H9 (cell line): ENCODE data around the gene PNKD. TPM values are rescaled to one million over a fixed set of nuclear protein-coding genes. Genes with fewer than 3 reads are reported as not detected.

Experiments
- DNase-seq: peaks from one replicate; pipeline ENCODE4 v3.0.0-alpha.2; 2017
- H2AFZ ChIP-seq: one replicate; pipeline ENCODE4 v1.6.1; 2013; ENCODE audit warnings: mild to moderate bottlenecking, low read length, control low read depth, moderate library complexity
- H2AK5ac ChIP-seq: 2 replicates; pipeline ENCODE4 v1.6.1; 2013; ENCODE audit warnings: low read length, control low read depth, mixed read lengths; ENCODE audit not compliant: insufficient read length
- H2BK120ac ChIP-seq: one replicate; pipeline ENCODE4 v1.6.1; 2013; ENCODE audit warnings: low read depth, mild to moderate bottlenecking, low read length, control low read depth, inconsistent platforms; ENCODE audit not compliant: poor library complexity, severe bottlenecking
- H2BK12ac ChIP-seq: 2 replicates; pipeline ENCODE4 v1.6.1; 2013; ENCODE audit warnings: low read length, control low read depth, mixed read lengths, low read depth; ENCODE audit not compliant: insufficient read length
- H2BK15ac ChIP-seq: 2 replicates; pipeline ENCODE4 v1.6.1; 2013; ENCODE audit warnings: low read depth, low read length, control low read depth
- H2BK20ac ChIP-seq: one replicate; pipeline ENCODE4 v1.6.1; 2013; ENCODE audit warnings: low read depth, mild to moderate bottlenecking, low read length, control low read depth, inconsistent platforms; ENCODE audit not compliant: poor library complexity, severe bottlenecking
- H2BK5ac ChIP-seq: 2 replicates; pipeline ENCODE4 v1.6.1; 2013; ENCODE audit warnings: low read length, control low read depth, mixed read lengths; ENCODE audit not compliant: insufficient read length
- H3K14ac ChIP-seq: 2 replicates; pipeline ENCODE4 v1.6.1; 2013; ENCODE audit warnings: low read length, control low read depth; ENCODE audit not compliant: insufficient read depth
- H3K18ac ChIP-seq: 2 replicates; pipeline ENCODE4 v1.6.1; 2013; ENCODE audit warnings: low read depth, mild to moderate bottlenecking, mixed read lengths, low read length, control low read depth; ENCODE audit not compliant: insufficient read length
- H3K23ac ChIP-seq: 2 replicates; pipeline ENCODE4 v1.6.1; 2013; ENCODE audit warnings: low read length, control low read depth, mixed read lengths, low read depth; ENCODE audit not compliant: insufficient read length
- H3K23me2 ChIP-seq: 2 replicates; pipeline ENCODE4 v1.6.1; 2013; ENCODE audit warnings: low read depth, mild to moderate bottlenecking, mixed read lengths, low read length, control low read depth; ENCODE audit not compliant: insufficient read length, poor library complexity, severe bottlenecking
- H3K27ac ChIP-seq: 2 replicates; pipeline ENCODE4 v1.5.1; 2013; ENCODE audit warnings: low read length, control low read depth, mixed read lengths, low read depth; ENCODE audit not compliant: insufficient read length
- H3K27me3 ChIP-seq: 2 replicates; pipeline ENCODE4 v1.6.1; 2013; ENCODE audit warnings: low read length, control low read depth, inconsistent platforms; ENCODE audit not compliant: insufficient read depth
- H3K4ac ChIP-seq: 2 replicates; pipeline ENCODE4 v1.6.1; 2013; ENCODE audit warnings: low read depth, mild to moderate bottlenecking, control low read depth, inconsistent platforms, low read length, moderate library complexity
- H3K4me1 ChIP-seq: 2 replicates; pipeline ENCODE4 v1.6.1; 2013; ENCODE audit warnings: low read length, control low read depth, inconsistent platforms; ENCODE audit not compliant: insufficient read depth
- H3K4me2 ChIP-seq: 2 replicates; pipeline ENCODE4 v1.6.1; 2013; ENCODE audit warnings: low read length, control low read depth, mixed read lengths; ENCODE audit not compliant: insufficient read length, insufficient read depth
- H3K56ac ChIP-seq: 2 replicates; pipeline ENCODE4 v1.6.1; 2013; ENCODE audit warnings: low read depth, mild to moderate bottlenecking, mixed read lengths, low read length, control low read depth; ENCODE audit not compliant: insufficient read length
- H3K79me1 ChIP-seq: 2 replicates; pipeline ENCODE4 v1.6.1; 2013; ENCODE audit warnings: low read depth, mild to moderate bottlenecking, moderate library complexity, low read length, control low read depth, inconsistent platforms; ENCODE audit not compliant: insufficient read depth, poor library complexity, severe bottlenecking
- H3K79me2 ChIP-seq: 2 replicates; pipeline ENCODE4 v1.6.1; 2013; ENCODE audit warnings: low read length, control low read depth, inconsistent platforms; ENCODE audit not compliant: insufficient read depth
- H3K9ac ChIP-seq: 2 replicates; pipeline ENCODE4 v1.6.1; 2013; ENCODE audit warnings: low read length, control low read depth, mixed read lengths; ENCODE audit not compliant: insufficient read length; ENCODE audit errors: extremely low read depth
- H3K9me3 ChIP-seq: one replicate; pipeline ENCODE4 v1.6.1; 2013; ENCODE audit warnings: low read depth, low read length, inconsistent platforms; ENCODE audit not compliant: control insufficient read depth
- H3T11ph ChIP-seq: one replicate; pipeline ENCODE4 v1.6.1; 2013; ENCODE audit warnings: mild to moderate bottlenecking, low read length, control low read depth, inconsistent platforms
- H4K20me1 ChIP-seq: one replicate; pipeline ENCODE4 v1.6.1; 2013; ENCODE audit not compliant: control insufficient read depth, insufficient read length, insufficient read depth
- H4K5ac ChIP-seq: 2 replicates; pipeline ENCODE4 v1.6.1; 2013; ENCODE audit warnings: low read depth, mild to moderate bottlenecking, mixed read lengths, low read length, control low read depth; ENCODE audit not compliant: insufficient read length
- H4K8ac ChIP-seq: replicated peaks from 2 replicates; pipeline ENCODE4 v1.6.1; 2013; ENCODE audit warnings: low read length, control low read depth, mixed read lengths, low read depth; ENCODE audit not compliant: insufficient read length
- H4K91ac ChIP-seq: 2 replicates; pipeline ENCODE4 v1.6.1; 2013; ENCODE audit warnings: low read depth, mild to moderate bottlenecking, moderate library complexity, mixed read lengths, low read length, control low read depth; ENCODE audit not compliant: insufficient read length
- H3K27ac Mint-ChIP-seq, 3 experiments: 2 replicates in 2 of 3; 3 replicates in 1 of 3; pipeline ENCODE4 v1.8.0; 2020 to 2021; ENCODE audit warnings: mixed read lengths in 3 of 3, mild to moderate bottlenecking in 1 of 3, moderate library complexity in 1 of 3
- H3K27me3 Mint-ChIP-seq: 2 replicates; pipeline ENCODE4 v1.8.0; 2021; ENCODE audit warnings: low read depth, mild to moderate bottlenecking, moderate library complexity, mixed read lengths
- H3K36me3 Mint-ChIP-seq, 3 experiments: 2 replicates in 2 of 3; 3 replicates in 1 of 3; pipeline ENCODE4 v1.8.0; 2020 to 2021; ENCODE audit warnings: low read depth in 3 of 3, mixed read lengths in 3 of 3; ENCODE audit not compliant: insufficient read depth in 1 of 3
- H3K4me1 Mint-ChIP-seq, 2 experiments: 2 replicates each; pipeline ENCODE4 v1.8.0; 2020; ENCODE audit warnings: mixed read lengths in 2 of 2
- H3K4me3 Mint-ChIP-seq, 2 experiments: 2 replicates in 1 of 2; 3 replicates in 1 of 2; pipeline ENCODE4 v1.8.0; 2020 to 2021; ENCODE audit warnings: mild to moderate bottlenecking in 2 of 2, mixed read lengths in 2 of 2, moderate library complexity in 1 of 2
- H3K9me3 Mint-ChIP-seq, 2 experiments: 2 replicates in 1 of 2; 3 replicates in 1 of 2; pipeline ENCODE4 v1.8.0; 2020; ENCODE audit warnings: mild to moderate bottlenecking in 2 of 2, mixed read lengths in 2 of 2, moderate library complexity in 1 of 2
- WGBS: extraction: QIAGEN DNeasy Blood & Tissue Kit; methylation state at CpG from one replicate; pipeline ENCODE4 v1.1.7; 2013; ENCODE audit warnings: missing lambda C conversion rate, low lambda C conversion rate, mixed read lengths; ENCODE audit not compliant: insufficient read length; ENCODE audit errors: extremely low coverage; 5-methylcytosine and 5-hydroxymethylcytosine counted together
- total RNA-seq: library from RNA; stranded (reverse); gene quantifications from 2 replicates; pipeline ENCODE4 v1.2.1, GENCODE V29; 2021
- TF ChIP-seq, protein P1 (sequence below): fragments of 200-600 bp; sonication (generic); conservative IDR thresholded peaks from 3 replicates; pipeline ENCODE4 v1.8.0; 2021; ENCODE audit warnings: antibody characterized with exemption, mild to moderate bottlenecking

The PNKD gene
- total RNA-seq, 1 experiment from 2014 or later: 31.6 TPM

- no peak overlapping the region for H3K4ac ChIP-seq
- H2BK15ac ChIP-seq: no peak overlapping the region
- Mint-ChIP-seq H3K27ac (peak overlapping the region in 1 of 3 experiments; percentile 64; a peak in 1 of 7 replicates), H3K4me3 (no peak overlapping the region), H3K36me3 (peaks cover 2 to 31% (median 25%) of the 10 kb centered on the region in 3 experiments), H3K9me3 (no peaks in the 10 kb centered on the region; a peak in 1 of 5 replicates), H3K27me3 (no peaks in the 10 kb centered on the region), H3K4me1 (peaks cover 0 to 3% of the 10 kb centered on the region in 2 experiments; a peak in 1 of 4 replicates)
- H3K4me1 ChIP-seq: no peaks in the 10 kb centered on the region
- H4K91ac ChIP-seq: no peak overlapping the region
- H3K79me2 ChIP-seq: no peaks in the 10 kb centered on the region
- no peak overlapping the region for H3K56ac ChIP-seq
- no peak overlapping the region for H2BK120ac ChIP-seq
- no peaks in the 10 kb centered on the region for H4K20me1 ChIP-seq
- no peak overlapping the region for H3K18ac ChIP-seq
- no peaks in the 10 kb centered on the region for H3K23me2 ChIP-seq
- no peak for DNase-seq
- no peak overlapping the region for H2AFZ ChIP-seq
- H3K9ac ChIP-seq: no peak overlapping the region
- H3K9me3 ChIP-seq: no peaks in the 10 kb centered on the region
- no peak overlapping the region for H3K4me2 ChIP-seq
- H3K27ac ChIP-seq: no peak overlapping the region
- TF ChIP-seq, protein P1, sequence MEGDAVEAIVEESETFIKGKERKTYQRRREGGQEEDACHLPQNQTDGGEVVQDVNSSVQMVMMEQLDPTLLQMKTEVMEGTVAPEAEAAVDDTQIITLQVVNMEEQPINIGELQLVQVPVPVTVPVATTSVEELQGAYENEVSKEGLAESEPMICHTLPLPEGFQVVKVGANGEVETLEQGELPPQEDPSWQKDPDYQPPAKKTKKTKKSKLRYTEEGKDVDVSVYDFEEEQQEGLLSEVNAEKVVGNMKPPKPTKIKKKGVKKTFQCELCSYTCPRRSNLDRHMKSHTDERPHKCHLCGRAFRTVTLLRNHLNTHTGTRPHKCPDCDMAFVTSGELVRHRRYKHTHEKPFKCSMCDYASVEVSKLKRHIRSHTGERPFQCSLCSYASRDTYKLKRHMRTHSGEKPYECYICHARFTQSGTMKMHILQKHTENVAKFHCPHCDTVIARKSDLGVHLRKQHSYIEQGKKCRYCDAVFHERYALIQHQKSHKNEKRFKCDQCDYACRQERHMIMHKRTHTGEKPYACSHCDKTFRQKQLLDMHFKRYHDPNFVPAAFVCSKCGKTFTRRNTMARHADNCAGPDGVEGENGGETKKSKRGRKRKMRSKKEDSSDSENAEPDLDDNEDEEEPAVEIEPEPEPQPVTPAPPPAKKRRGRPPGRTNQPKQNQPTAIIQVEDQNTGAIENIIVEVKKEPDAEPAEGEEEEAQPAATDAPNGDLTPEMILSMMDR: no peak
- H4K8ac ChIP-seq: no peak overlapping the region
- no peak overlapping the region for H2AK5ac ChIP-seq
- no peak overlapping the region for H2BK5ac ChIP-seq
- WGBS: no CpG with 5 or more reads among the region's 14 CpGs
- no peak overlapping the region for H3T11ph ChIP-seq
- no peak overlapping the region for H3K14ac ChIP-seq
- no peaks in the 10 kb centered on the region for H3K27me3 ChIP-seq
- no peaks in the 10 kb centered on the region for H3K79me1 ChIP-seq
- no peak overlapping the region for H3K23ac ChIP-seq
- H2BK12ac ChIP-seq: no peak overlapping the region
- no peak overlapping the region for H2BK20ac ChIP-seq
- no peak overlapping the region for H4K5ac ChIP-seq
These were observed 10.0 kb downstream of the PNKD start for GRCh38 chr2:218280260-218280870.
